ENCODE measurements around the gene KRTAP13-2.

The KRTAP13-2 gene, protein sequence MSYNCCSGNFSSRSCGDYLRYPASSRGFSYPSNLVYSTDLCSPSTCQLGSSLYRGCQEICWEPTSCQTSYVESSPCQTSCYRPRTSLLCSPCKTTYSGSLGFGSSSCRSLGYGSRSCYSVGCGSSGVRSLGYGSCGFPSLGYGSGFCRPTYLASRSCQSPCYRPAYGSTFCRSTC

GRCh38 chr21:30372139-30372770 lies at the start of gene KRTAP13-2:
KRTAP13-2 (minus strand) TSS chr21:30372271; CDS start chr21:30372213, 58 bp downstream.
- DNase-seq: no peak

DNA sequence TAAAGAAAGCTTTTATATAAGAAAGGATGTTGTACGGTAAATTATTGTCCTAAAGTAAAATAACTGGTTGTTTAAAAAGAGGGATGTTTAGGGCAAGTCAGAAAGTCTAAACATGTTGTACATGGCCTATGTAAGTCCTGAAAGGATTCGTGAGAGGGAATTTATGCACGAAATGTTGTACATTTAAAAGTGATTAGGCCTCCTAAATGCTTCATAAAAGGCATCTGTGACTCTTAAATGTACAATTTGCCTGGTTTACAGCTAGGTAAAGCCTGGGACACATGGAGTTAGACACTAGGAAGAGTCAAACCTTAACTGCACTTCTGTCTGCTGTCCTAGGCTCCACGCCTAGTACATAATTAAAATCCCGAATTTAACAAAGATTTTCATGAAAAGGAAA lies 43.9 kb upstream of the KRTAP13-2 start:
- no peak for DNase-seq

DNA sequence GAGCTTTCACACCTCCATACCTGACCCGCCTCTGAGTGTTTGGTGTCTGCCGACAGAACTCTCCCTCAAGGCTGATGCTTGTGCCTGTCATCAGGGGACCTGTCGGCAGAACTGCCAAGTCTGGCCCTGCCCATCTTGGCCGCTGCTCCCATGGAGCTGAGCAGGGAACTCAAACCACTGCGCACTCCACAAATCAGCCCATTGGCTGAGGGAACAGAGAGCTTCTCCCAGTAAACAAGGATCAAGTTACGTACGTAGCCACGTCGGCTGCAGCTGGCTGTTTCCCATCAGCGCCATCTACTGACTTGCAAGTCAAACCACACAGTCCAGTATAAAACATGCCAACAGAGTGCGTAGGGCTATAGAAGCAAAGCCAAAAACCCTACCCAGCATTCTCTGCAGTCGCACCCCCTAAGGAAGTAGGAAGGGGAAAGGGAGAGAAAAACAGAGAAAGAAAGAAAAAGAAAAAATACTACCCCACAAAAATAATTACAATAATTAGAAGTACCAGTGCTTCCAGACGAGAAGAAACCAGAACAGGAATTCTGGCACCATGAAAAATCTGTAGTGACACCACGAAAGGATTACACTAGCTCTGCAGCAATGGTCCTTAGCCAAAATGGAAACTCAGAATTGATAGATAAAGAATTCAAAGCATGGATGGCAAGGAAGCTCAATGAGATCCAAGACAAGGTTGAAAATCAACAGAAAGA lies 36.9 kb upstream of the KRTAP13-2 start:
- DNase-seq: peak; percentile 40

- DNase-seq: no peak
These were observed 23.7 kb upstream of the KRTAP13-2 start, which contains the start of gene KRTAP13-1 for GRCh38 chr21:30395731-30396130. KRTAP13-1 (plus strand) TSS chr21:30396031; CDS start chr21:30396087, 56 bp downstream.

GRCh38 chr21:30391492-30392025 lies 19.5 kb upstream of the KRTAP13-2 start:
- DNase-seq: no peak

DNA sequence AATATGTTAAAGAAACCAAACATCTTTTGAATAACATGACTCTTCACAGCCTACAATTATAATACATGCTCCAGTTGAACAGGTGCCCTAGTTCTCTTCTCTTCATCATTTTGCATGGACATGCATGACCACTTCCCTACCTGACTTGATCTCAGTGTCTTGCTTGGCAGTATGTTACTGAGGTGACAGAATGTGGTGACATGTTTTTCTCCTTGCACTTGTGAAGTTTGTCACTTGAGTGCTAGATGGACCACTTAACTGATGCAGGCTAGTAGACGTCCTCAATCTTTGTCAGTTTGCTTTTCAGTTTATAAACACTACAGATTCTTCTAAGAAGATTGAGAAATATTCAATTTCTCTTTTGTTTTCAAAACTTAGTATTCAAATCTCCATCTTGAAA lies 10.1 kb upstream of the KRTAP13-2 start:
- no peak for DNase-seq

- no peak for DNase-seq
These were observed 16.2 kb downstream of the KRTAP13-2 start for GRCh38 chr21:30355906-30356305.

- DNase-seq: no peak
These were observed 17.6 kb downstream of the KRTAP13-2 start for GRCh38 chr21:30354308-30355005.

GRCh38 chr21:30351534-30351933 lies 20.5 kb downstream of the KRTAP13-2 start:
- no peak for DNase-seq

- no peak for DNase-seq
These were observed 22.5 kb downstream of the KRTAP13-2 start for GRCh38 chr21:30349572-30349971.

DNA sequence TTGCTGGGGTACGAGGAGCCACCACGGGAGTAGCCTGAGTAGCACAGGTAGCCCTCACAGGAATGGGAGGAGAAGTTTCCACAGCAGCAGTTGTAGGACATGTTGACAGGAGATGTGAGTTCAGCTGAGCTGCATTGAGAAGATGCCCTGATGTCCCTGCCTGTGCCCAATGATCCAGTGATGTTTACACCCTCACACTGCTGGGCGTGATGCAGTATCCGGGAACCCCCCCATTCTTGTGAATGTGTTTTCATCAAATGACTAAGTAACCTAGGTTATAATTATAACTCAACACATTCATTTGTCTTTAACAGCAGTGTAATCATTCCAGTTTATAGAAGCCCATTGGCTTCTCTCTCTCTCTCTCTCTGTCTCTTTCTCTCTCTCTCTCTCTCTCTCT lies 23.6 kb downstream of the KRTAP13-2 start, which contains the start of gene KRTAP23-1:
TSS of gene KRTAP23-1 (minus strand) at position 101 of the 400 bp plus-strand sequence. CDS start at position 101, 0 bp downstream.
- DNase-seq: no peak

GRCh38 chr21:30345014-30345413 lies 27.1 kb downstream of the KRTAP13-2 start:
- no peak for DNase-seq

DNA sequence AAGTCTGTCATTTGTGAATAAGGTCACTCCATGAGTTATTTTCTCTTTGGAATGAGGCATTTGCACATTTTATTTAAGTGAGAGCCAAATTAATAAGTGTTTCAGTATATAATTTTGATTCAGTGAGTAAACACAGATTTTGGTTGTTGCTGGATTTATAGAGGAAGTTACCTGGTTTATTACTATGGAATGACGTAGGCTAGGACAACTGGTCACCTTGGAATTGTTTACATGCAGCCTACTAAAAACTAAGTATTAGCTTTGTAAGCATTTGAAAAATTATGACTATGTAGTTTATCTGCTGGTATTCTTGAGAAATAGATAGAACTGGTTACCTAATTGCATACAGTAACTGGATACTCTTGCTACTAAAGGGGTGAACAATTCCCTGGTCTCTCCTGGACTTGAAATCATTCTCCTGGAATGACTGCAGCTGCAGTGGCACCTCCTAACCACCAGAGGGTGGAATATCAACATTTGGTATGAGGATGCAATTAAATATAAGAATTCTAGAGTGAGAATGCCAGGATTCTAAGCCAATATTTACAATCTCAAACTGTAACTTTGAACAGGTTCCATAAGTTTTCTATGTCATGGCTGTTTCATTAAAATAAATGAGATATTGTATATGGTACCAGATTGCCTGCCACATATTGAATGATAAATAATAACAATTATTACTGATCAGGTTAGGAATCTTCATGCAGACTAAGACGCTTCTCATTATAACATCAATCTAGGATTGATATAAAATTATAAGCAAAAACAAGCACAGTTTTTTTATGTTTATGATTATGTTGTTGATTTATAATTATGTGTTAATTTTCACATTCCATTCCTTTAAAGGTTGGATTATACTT lies 31.1 kb downstream of the KRTAP13-2 start:
- DNase-seq: no peak

DNA sequence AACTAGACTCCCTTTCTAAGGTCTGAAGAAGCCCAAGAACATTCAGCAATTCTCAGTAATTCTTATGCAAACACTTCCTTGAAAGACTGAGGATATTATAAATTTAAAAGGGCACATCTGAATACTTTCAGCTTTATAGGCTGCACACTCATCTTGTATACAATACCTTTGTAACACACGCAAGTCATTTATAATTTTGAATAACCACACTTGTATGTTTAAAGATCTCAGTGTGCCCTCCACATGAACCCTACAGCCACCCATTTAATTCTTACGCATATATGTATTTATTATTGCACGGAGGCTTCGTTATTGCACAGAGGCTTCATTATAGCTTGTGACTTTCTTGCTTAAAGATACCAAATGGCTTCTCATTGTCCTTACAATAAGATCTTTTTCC lies 33.4 kb downstream of the KRTAP13-2 start:
- no peak for DNase-seq

DNA sequence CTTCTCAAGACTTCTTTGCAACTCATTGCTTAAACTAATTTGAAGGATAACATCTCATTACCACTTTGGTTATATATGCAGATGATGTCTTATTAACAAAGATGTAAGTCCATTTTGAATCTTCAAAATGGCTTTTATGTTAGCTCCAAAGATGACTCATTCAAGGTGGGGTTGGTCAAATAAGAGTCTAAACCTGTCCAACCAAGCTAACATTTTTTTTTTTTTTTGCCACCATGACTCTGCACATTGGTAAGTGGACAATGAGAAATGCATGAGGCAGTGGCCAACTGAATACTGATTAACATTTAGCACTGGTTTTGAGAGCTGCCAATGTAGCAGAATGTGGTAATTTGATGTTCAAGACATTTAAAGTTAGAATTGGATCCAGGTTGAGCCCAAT lies 34.3 kb downstream of the KRTAP13-2 start:
- DNase-seq: no peak

DNA sequence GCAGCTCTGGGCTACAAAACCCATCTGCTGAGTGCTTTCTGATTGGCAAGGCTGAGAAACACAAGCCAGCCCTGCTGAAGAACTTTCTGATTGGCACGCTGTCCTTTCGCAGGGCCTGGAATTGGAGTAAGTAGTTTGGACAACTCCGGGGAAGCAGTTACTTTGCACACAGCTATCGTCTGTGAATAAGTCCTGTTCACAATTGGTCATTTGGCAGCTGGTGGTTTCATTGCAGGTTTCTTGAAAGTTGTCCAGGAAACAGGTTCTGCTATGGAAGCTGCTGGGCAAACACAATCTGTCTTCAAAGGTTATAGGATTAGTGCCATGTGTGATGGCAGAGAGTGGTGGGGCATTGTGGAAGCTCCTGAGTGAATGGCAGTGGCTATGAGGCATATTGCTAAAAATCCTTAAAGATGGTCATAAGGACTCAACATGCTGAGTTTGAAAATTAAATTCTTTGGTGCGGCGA lies 34.8 kb downstream of the KRTAP13-2 start, which contains the start of gene KRTAP27-1:
TSS of gene KRTAP27-1 (minus strand) at position 419 of the 469 bp plus-strand sequence. CDS start at position 393, 26 bp downstream.
- DNase-seq: no peak

DNA sequence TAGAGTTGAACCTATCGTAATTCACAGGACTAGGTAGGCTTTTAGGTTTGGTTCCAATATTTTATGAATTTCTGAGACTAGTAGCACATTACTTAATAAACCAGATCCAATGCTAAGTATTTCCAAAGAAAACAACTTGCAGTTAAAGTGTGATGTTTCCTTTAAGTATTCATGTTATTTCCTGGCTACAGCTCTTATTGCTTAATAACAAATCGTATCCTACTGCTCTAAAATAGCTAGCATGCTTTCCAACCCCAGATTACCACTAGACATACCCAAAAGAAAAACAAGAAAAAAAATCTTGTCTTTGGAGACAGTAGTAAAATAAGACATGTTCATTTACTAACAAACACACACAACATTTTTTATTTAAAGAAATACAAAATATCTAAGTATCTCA lies 35.5 kb downstream of the KRTAP13-2 start:
- DNase-seq: no peak

- no peak for DNase-seq
These were observed 38.3 kb downstream of the KRTAP13-2 start for GRCh38 chr21:30333736-30334135.

DNA sequence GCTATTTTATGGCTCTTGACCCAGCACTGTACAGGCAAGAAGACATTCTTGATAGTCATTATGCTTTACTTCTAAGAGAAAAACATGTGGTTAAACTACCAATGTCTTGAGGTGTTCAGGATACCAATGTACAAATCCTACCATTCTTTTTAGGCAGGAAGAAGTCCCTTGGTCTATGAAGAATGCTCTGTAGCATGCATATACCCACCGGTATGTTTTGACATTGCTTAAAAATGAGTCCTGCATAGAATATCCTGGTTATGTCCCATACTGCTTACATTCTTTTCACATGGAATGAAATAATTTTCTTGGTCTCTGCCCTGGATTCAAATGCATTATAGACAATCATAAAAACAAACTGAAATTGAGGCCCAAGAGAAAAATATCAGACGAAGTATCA lies 39.4 kb downstream of the KRTAP13-2 start:
- no peak for DNase-seq

GRCh38 chr21:30329203-30329875 lies 42.7 kb downstream of the KRTAP13-2 start:
- no peak for DNase-seq

DNA sequence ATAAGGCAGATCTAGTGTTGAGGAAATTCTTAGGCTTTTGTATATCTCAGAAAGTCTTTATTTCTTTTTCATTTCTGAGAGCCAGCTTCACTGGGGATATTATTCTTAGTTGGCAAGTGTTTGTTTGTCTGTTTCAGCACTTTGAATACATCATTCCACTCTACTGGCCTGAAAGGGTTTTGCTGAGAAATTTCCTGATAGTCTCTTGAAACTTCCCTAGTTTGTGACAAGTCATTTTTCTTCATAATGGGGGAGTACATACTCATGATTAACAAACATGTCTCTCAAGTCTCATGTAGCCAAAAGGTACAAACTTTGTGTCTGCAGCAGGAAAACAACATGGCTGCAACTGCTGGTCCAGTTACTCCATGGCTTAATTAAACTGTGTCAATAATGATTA lies 45.7 kb downstream of the KRTAP13-2 start:
- no peak for DNase-seq
